H1 (cell line): ENCODE measurements around the gene HIBCH. TPM values are rescaled to one million over a fixed set of nuclear protein-coding genes. Genes with fewer than 3 reads are reported as not detected.

ENCODE experiments used
- CTCF ChIA-PET: fragments of 300-600 bp; sonication (Branson Sonifier 250); formaldehyde crosslinking; loops from one replicate; lab custom pipeline; 2021; ENCODE audit not compliant: partially characterized antibody; lab: Charles Lee
- POLR2A ChIA-PET: fragments of 300-600 bp; sonication (Branson Sonifier 250); formaldehyde crosslinking; loops from one replicate; lab custom pipeline; 2021; ENCODE audit warnings: inconsistent platforms; ENCODE audit not compliant: partially characterized antibody; lab: Charles Lee
- DNase-seq, 2 experiments: peaks; one replicate each; pipeline versions ENCODE4 v3.0.0 to v3.0.0-alpha.2; 2010 to 2022; ENCODE audit warnings: low spot score in 2 of 2, low read depth in 1 of 2, mixed read lengths in 1 of 2
- FAIRE-seq: peaks from 2 replicates; lab custom pipeline; 2011; peaks lifted over from hg19 to GRCh38; lab: Jason Lieb, UNC
- H2AFZ ChIP-seq: 2 replicates; pipeline ENCODE4 v1.8.1; 2012; ENCODE audit warnings: low read length, inconsistent platforms
- H2AK5ac ChIP-seq: 2 replicates; pipeline ENCODE4 v1.6.1; 2013; ENCODE audit warnings: low read depth, low read length
- H2BK120ac ChIP-seq: replicated peaks from 2 replicates; pipeline ENCODE3; 2013; ENCODE audit warnings: low read depth, low read length, inconsistent platforms
- H2BK12ac ChIP-seq: 2 replicates; pipeline ENCODE4 v1.6.1; 2013; ENCODE audit warnings: low read depth, low read length
- H2BK15ac ChIP-seq: 2 replicates; pipeline ENCODE4 v1.6.1; 2013; ENCODE audit warnings: low read length
- H2BK20ac ChIP-seq: 2 replicates; pipeline ENCODE4 v1.6.1; 2013; ENCODE audit warnings: low read length
- H2BK5ac ChIP-seq: 2 replicates; pipeline ENCODE4 v1.6.1; 2013; ENCODE audit warnings: low read depth, low read length
- H3K14ac ChIP-seq: 2 replicates; pipeline ENCODE4 v1.6.1; 2013; ENCODE audit warnings: inconsistent platforms; ENCODE audit not compliant: insufficient read length
- H3K18ac ChIP-seq: 2 replicates; pipeline ENCODE4 v1.6.1; 2013; ENCODE audit warnings: low read length; ENCODE audit errors: extremely low read depth
- H3K23ac ChIP-seq: 2 replicates; pipeline ENCODE4 v1.6.1; 2013; ENCODE audit warnings: inconsistent platforms; ENCODE audit not compliant: insufficient read length
- H3K23me2 ChIP-seq: 2 replicates; pipeline ENCODE4 v1.6.1; 2013; ENCODE audit warnings: low read depth, low read length
- H3K27ac ChIP-seq: 2 replicates; pipeline ENCODE4 v1.6.1; 2011; ENCODE audit warnings: low read depth, low read length, inconsistent platforms
- H3K27me3 ChIP-seq, 4 experiments: replicated peaks in 1 of 4; 1 replicate in 1 of 4; 2 replicates in 3 of 4; pipeline versions ENCODE4 v1.6.1 to v1.8.1; 2011 to 2013; ENCODE audit warnings: low read length in 3 of 4, mild to moderate bottlenecking in 3 of 4, inconsistent platforms in 2 of 4, mixed read lengths in 2 of 4, moderate library complexity in 1 of 4; ENCODE audit not compliant: control insufficient read depth in 3 of 4, insufficient read depth in 3 of 4; ENCODE audit errors: extremely low read depth in 1 of 4
- H3K36me3 ChIP-seq, 4 experiments: 2 replicates each; pipeline versions ENCODE4 v1.6.1 to v1.8.1; 2011 to 2013; ENCODE audit warnings: mild to moderate bottlenecking in 4 of 4, low read length in 3 of 4, moderate library complexity in 2 of 4, control low read depth in 1 of 4, inconsistent platforms in 1 of 4; ENCODE audit not compliant: insufficient read depth in 4 of 4, control insufficient read depth in 2 of 4
- H3K4ac ChIP-seq: replicated peaks from 2 replicates; pipeline ENCODE3; 2013; ENCODE audit warnings: low read length, low read depth, mixed read lengths, inconsistent platforms; ENCODE audit not compliant: insufficient read length
- H3K4me1 ChIP-seq, 4 experiments: replicated peaks in 1 of 4; 1 replicate in 1 of 4; 2 replicates in 3 of 4; pipeline versions ENCODE4 v1.6.1 to v1.8.1; 2011 to 2013; ENCODE audit warnings: low read length in 3 of 4, inconsistent platforms in 2 of 4, mixed read lengths in 1 of 4; ENCODE audit not compliant: insufficient read depth in 4 of 4, control insufficient read depth in 3 of 4
- H3K4me2 ChIP-seq, 2 experiments: 2 replicates each; pipeline versions ENCODE4 v1.6.1 to v1.8.1; 2011 to 2013; ENCODE audit warnings: low read depth in 2 of 2, low read length in 2 of 2, control low read depth in 1 of 2, inconsistent platforms in 1 of 2, mild to moderate bottlenecking in 1 of 2; ENCODE audit not compliant: insufficient read depth in 1 of 2
- H3K4me3 ChIP-seq, 4 experiments: fragments of 200-600, 300-600 bp in 1 of 4; sonication (generic), shearing (Covaris generic), sonication (Bioruptor Twin) in 1 of 4; 2 replicates each; pipeline versions ENCODE4 v1.5.1 to v1.8.1; 2011 to 2016; ENCODE audit warnings: low read length in 4 of 4, low read depth in 3 of 4, control low read depth in 2 of 4, inconsistent platforms in 2 of 4, mild to moderate bottlenecking in 2 of 4, mixed read lengths in 1 of 4, moderate library complexity in 1 of 4; ENCODE audit not compliant: insufficient read depth in 2 of 4; ENCODE audit errors: extremely low read depth in 1 of 4
- H3K56ac ChIP-seq: replicated peaks from 2 replicates; pipeline ENCODE3; 2013; ENCODE audit warnings: low read depth, mild to moderate bottlenecking, mixed read lengths, low read length, inconsistent platforms; ENCODE audit not compliant: insufficient read length
- H3K79me1 ChIP-seq: 2 replicates; pipeline ENCODE4 v1.6.1; 2013; ENCODE audit warnings: low read depth, low read length, control low read depth
- H3K79me2 ChIP-seq, 2 experiments: 2 replicates each; pipeline versions ENCODE4 v1.6.1 to v1.8.1; 2012 to 2013; ENCODE audit warnings: low read length in 2 of 2, mild to moderate bottlenecking in 2 of 2, inconsistent platforms in 1 of 2; ENCODE audit not compliant: insufficient read depth in 2 of 2, control insufficient read depth in 1 of 2
- H3K9ac ChIP-seq, 4 experiments: replicated peaks in 1 of 4; 1 replicate in 1 of 4; 2 replicates in 3 of 4; pipeline versions ENCODE4 v1.6.1 to v1.8.1; 2011 to 2013; ENCODE audit warnings: low read depth in 3 of 4, low read length in 3 of 4, control low read depth in 2 of 4, mild to moderate bottlenecking in 2 of 4, moderate library complexity in 2 of 4, inconsistent platforms in 1 of 4; ENCODE audit errors: extremely low read depth in 1 of 4
- H3K9me3 ChIP-seq, 2 experiments: 2 replicates each; pipeline versions ENCODE4 v1.6.1 to v1.8.1; 2012 to 2013; ENCODE audit warnings: mild to moderate bottlenecking in 2 of 2, moderate library complexity in 2 of 2, control low read depth in 1 of 2, inconsistent platforms in 1 of 2, low read depth in 1 of 2, low read length in 1 of 2, mixed read lengths in 1 of 2; ENCODE audit not compliant: insufficient read depth in 2 of 2
- H4K20me1 ChIP-seq, 2 experiments: replicated peaks in 1 of 2; 2 replicates each; pipeline versions ENCODE3 to v1.8.1; 2011 to 2013; ENCODE audit warnings: inconsistent platforms in 2 of 2, low read length in 2 of 2, mild to moderate bottlenecking in 1 of 2; ENCODE audit not compliant: insufficient read depth in 2 of 2, control insufficient read depth in 1 of 2
- H4K5ac ChIP-seq: 2 replicates; pipeline ENCODE4 v1.6.1; 2013; ENCODE audit warnings: low read length, low read depth, mixed read lengths, inconsistent platforms; ENCODE audit not compliant: insufficient read length
- H4K8ac ChIP-seq: 2 replicates; pipeline ENCODE4 v1.8.0; 2013; ENCODE audit warnings: mild to moderate bottlenecking, moderate library complexity, low read length, inconsistent platforms; ENCODE audit not compliant: insufficient read depth; ENCODE audit errors: extremely low read depth
- H4K91ac ChIP-seq: replicated peaks from 2 replicates; pipeline ENCODE3; 2013; ENCODE audit warnings: low read length, mixed read lengths, inconsistent platforms; ENCODE audit not compliant: insufficient read length
- CHD2 ChIP-seq: IDR thresholded peaks from 2 replicates; pipeline ENCODE4 v1.6.1; 2012; ENCODE audit warnings: low read length, improper control_type of control experiment
- EGR1 ChIP-seq: IDR thresholded peaks from 2 replicates; pipeline ENCODE4 v1.6.1; 2011; ENCODE audit warnings: low read depth, low read length, borderline replicate concordance
- EP300 ChIP-seq, 2 experiments: IDR thresholded peaks; 1 replicate in 1 of 2; 2 replicates in 1 of 2; pipeline ENCODE4 v1.6.1; 2011 to 2012; ENCODE audit warnings: low read depth in 2 of 2, low read length in 2 of 2, mild to moderate bottlenecking in 2 of 2, borderline replicate concordance in 1 of 2, inconsistent platforms in 1 of 2, moderate library complexity in 1 of 2
- HDAC2 ChIP-seq, 2 experiments: fragments of 300-600 bp in 1 of 2; sonication (generic) in 1 of 2; IDR thresholded peaks; 2 replicates each; pipeline ENCODE4 v1.6.1; 2011 to 2012; ENCODE audit warnings: low read depth in 2 of 2, low read length in 2 of 2, mild to moderate bottlenecking in 2 of 2, moderate library complexity in 2 of 2, borderline replicate concordance in 1 of 2, inconsistent platforms in 1 of 2
- SIX5 ChIP-seq: IDR thresholded peaks from 2 replicates; pipeline ENCODE4 v1.6.1; 2011; ENCODE audit warnings: mild to moderate bottlenecking, low read depth, low read length
- SP1 ChIP-seq: IDR thresholded peaks from 2 replicates; pipeline ENCODE4 v1.6.1; 2011; ENCODE audit warnings: low read depth, low read length
- SP2 ChIP-seq: IDR thresholded peaks from 2 replicates; pipeline ENCODE4 v1.6.1; 2012; ENCODE audit warnings: mild to moderate bottlenecking, low read length, inconsistent platforms
- TAF7 ChIP-seq: optimal IDR thresholded peaks from 2 replicates; pipeline ENCODE3; 2011; ENCODE audit warnings: low read depth, mild to moderate bottlenecking, inconsistent platforms, low read length, moderate library complexity, borderline replicate concordance
- TEAD4 ChIP-seq: IDR thresholded peaks from 2 replicates; pipeline ENCODE4 v1.6.1; 2012; ENCODE audit warnings: low read depth, low read length, inconsistent platforms, mixed read lengths
- YY1 ChIP-seq: IDR thresholded peaks from 2 replicates; pipeline ENCODE4 v1.6.1; 2011; ENCODE audit warnings: low read depth, mild to moderate bottlenecking, low read length
- WGBS, 2 experiments: shearing (Covaris generic) in 1 of 2; methylation state at CpG; one replicate each; pipeline versions ENCODE4 v1.1.6 to v1.1.7; 2013 to 2015; ENCODE audit warnings: low lambda C conversion rate in 2 of 2, mixed read lengths in 2 of 2, inconsistent platforms in 1 of 2, low coverage in 1 of 2, missing lambda C conversion rate in 1 of 2; ENCODE audit not compliant: insufficient replicate concordance in 2 of 2, insufficient coverage in 1 of 2, insufficient read length in 1 of 2; ENCODE audit errors: extremely low coverage in 1 of 2, missing lambda C conversion rate in 1 of 2; 5-methylcytosine and 5-hydroxymethylcytosine counted together
- polyA plus RNA-seq, 7 experiments: library from polyadenylated mRNA; depleted of rRNA in 3 of 7; stranded (reverse) in 5 of 7; unstranded in 2 of 7; fragments of >200 nt in 5 of 7; fragments of 200-250 nt in 2 of 7; gene quantifications; 1 replicate in 5 of 7; 2 replicates in 1 of 7; 4 replicates in 1 of 7; pipeline versions ENCODE4 v1.2.1 to v1.2.3, GENCODE V29; 2011 to 2013; ENCODE audit warnings: missing spikeins in 2 of 7, mixed read lengths in 2 of 7
- total RNA-seq: library from RNA; stranded (reverse); fragmentation: NEBNext Ultra II Directional; extraction: Animal tissue kit (Norgen Biotek cat#: 25700); gene quantifications from 2 replicates; pipeline ENCODE4 v1.2.1, GENCODE V29; 2021

HIBCH gene
- total and polyA plus RNA-seq, 2 of the 8 experiments (the other 6 are each of a cell fraction or from before 2014, with no cell fraction given): 7.5 to 31.8 TPM

DNA sequence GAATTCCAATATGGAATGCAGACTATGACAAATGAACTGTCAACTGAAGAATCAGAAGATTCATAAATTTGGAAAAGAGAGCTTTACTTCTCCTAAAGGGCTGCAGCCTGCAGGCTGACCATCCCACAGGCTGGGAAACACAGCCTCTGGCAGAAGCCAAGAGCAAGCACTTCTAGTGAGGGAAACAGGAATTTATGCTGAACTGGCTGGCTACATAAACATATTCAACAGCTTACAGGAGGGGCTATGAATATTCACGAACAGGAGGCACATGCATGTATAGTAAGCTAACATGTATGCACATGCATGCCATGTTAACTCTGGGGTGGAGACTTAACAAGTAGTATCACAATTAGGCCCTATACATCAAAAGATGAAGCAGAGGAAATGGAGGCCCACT lies 17.6 kb downstream of the HIBCH start:
- Histone ChIP-seq H3K4me3 (no peak overlapping the region), H2BK20ac (no peak overlapping the region), H3K23me2 (no peaks in the 10 kb centered on the region), H3K79me2 (peaks cover 0 to 5% of the 10 kb centered on the region in 2 experiments; a peak in 1 of 4 replicates), H2BK15ac (no peak overlapping the region), H3K56ac (no peak overlapping the region), H2BK120ac (no peak overlapping the region), H2AK5ac (no peak overlapping the region), H3K79me1 (no peaks in the 10 kb centered on the region; the same call in 1 of the 2 replicates), H3K36me3 (peaks cover 0 to 5% (median 0%) of the 10 kb centered on the region in 4 experiments; a peak in 4 of 8 replicates), H4K20me1 (no peaks in the 10 kb centered on the region), H3K4me2 (no peak overlapping the region), H3K4ac (no peak overlapping the region), H3K27ac (no peak overlapping the region), H4K91ac (no peak overlapping the region), H2BK5ac (no peak overlapping the region), H3K9ac (no peak overlapping the region), H3K18ac (no peak overlapping the region), H2AFZ (no peak overlapping the region), H3K14ac (no peak overlapping the region), H3K4me1 (peaks cover 0 to 2% (median 0%) of the 10 kb centered on the region in 4 experiments; a peak in 1 of 7 replicates), H3K27me3 (no peaks in the 10 kb centered on the region), H4K5ac (no peak overlapping the region), H4K8ac (no peak overlapping the region), H3K9me3 (no peaks in the 10 kb centered on the region), H3K23ac (no peak overlapping the region), H2BK12ac (no peak overlapping the region)
- TF ChIP-seq EGR1 (no peak), SP2 (no peak), TEAD4 (no peak), EP300 (IDR thresholded peaks at IDR 0.05; ENCODE audit: borderline replicate concordance in 1 of 2, low read depth in 2 of 2, low read length in 2 of 2) (no peak), HDAC2 (IDR thresholded peaks at IDR 0.05; ENCODE audit: borderline replicate concordance in 1 of 2, low read depth in 2 of 2, low read length in 2 of 2) (no peak), SIX5 (no peak), CHD2 (no peak), SP1 (no peak), TAF7 (no peak), YY1 (no peak)
- FAIRE-seq (no peak), DNase-seq (no peak)
- 91% methylated on average over 1 of the region's 1 CpG; no CpG with 5 or more reads in 1 of the 2 experiments for WGBS, 2 experiments
- CTCF ChIA-PET: interaction anchor here (1.3 to 2.2 kb wide), 2 partner anchors 13 to 22 kb away, joined by 5 to 11 read pairs; no protein-coding TSS in a partner anchor
- POLR2A ChIA-PET: no interaction called here
